ENCODE data around the gene PACS2. TPM values are rescaled to one million over a fixed set of nuclear protein-coding genes. Genes with fewer than 3 reads are reported as not detected.

Gene PACS2
- total RNA-seq, 3 donors from 2014 or later: 46.0 to 70.9 (median 67.8) TPM

DNA sequence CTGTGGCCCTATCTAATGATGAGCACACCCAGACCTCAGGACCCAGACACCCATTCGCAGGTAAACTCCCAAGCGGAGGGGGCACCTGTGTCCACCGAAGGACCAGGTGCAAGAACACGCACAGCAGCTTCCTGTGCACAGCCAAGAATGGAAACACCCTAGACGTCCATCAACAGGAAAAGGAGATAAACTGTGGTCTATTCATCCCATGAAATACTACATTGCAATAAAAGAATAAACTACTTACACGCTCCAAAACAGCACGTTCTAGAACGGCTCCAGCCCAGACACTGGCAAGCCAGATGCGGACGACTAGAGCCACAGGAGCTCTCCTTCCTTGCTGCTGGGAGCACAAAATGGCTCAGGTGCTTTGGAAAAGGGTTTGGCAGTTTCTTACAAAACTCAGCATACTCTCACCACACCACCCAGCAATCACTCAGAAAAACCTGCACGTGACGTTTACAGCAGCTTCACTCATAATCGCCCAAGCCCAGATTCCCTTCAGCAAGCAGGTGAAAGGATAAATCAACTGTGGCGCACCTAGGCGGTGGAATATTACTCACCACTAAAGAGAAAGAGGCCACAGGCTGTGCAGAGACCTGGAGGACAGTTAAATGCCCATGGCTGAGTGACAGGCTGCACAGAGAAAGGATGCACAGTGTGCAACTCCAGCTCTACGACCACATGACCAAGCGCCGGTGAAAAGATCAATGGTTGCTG lies 34.7 kb upstream of the PACS2 start:
- TF ChIP-seq, protein P1, sequence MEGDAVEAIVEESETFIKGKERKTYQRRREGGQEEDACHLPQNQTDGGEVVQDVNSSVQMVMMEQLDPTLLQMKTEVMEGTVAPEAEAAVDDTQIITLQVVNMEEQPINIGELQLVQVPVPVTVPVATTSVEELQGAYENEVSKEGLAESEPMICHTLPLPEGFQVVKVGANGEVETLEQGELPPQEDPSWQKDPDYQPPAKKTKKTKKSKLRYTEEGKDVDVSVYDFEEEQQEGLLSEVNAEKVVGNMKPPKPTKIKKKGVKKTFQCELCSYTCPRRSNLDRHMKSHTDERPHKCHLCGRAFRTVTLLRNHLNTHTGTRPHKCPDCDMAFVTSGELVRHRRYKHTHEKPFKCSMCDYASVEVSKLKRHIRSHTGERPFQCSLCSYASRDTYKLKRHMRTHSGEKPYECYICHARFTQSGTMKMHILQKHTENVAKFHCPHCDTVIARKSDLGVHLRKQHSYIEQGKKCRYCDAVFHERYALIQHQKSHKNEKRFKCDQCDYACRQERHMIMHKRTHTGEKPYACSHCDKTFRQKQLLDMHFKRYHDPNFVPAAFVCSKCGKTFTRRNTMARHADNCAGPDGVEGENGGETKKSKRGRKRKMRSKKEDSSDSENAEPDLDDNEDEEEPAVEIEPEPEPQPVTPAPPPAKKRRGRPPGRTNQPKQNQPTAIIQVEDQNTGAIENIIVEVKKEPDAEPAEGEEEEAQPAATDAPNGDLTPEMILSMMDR (IDR thresholded peaks at IDR 0.05): no peak
- TF ChIP-seq POLR2AphosphoS5 (IDR thresholded peaks at IDR 0.05): no peak
- no peak for TF ChIP-seq POLR2A (IDR thresholded peaks at IDR 0.05)
- H3K4me1 ChIP-seq: no peaks in the 10 kb centered on the region
- H3K9me3 ChIP-seq: no peaks in the 10 kb centered on the region
- no peaks in the 10 kb centered on the region for H3K36me3 ChIP-seq
- DNase-seq (ENCODE audit: low spot score in 2 of 2): no peak
- no peak overlapping the region for H3K4me3 ChIP-seq
- no peaks in the 10 kb centered on the region for H3K27me3 ChIP-seq
- no peak overlapping the region for H3K27ac ChIP-seq
- intact Hi-C loops (cut with DNase I; ENCODE audit: low total_unique reads): no loop called here

DNA sequence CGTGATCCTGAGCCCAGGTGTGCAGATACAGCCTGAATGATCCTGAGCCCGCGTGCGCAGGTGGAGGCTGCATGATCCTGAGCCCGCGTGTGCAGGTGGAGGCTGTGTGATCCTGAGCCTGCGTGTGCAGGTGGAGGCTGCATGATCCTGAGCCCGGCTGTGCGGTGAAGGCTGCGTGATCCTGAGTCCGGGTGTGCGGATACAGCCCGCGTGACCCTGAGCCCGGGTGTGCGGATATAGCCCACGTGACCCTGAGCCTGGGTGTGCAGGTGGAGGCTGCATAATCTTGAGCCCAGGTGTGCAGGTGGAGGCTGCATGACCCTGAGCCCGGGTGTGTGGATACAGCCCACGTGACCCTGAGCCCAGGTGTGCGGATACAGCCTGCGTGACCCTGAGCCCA lies 34.0 kb upstream of the PACS2 start:
- no peak for DNase-seq (ENCODE audit: low spot score in 2 of 2)
- no peaks in the 10 kb centered on the region for H3K27me3 ChIP-seq
- intact Hi-C loops (cut with DNase I; ENCODE audit: low total_unique reads): no loop called here
- H3K27ac ChIP-seq: no peak overlapping the region
- H3K9me3 ChIP-seq: no peaks in the 10 kb centered on the region
- TF ChIP-seq, protein P1 (IDR thresholded peaks at IDR 0.05): no peak
- no peak for TF ChIP-seq POLR2AphosphoS5 (IDR thresholded peaks at IDR 0.05)
- TF ChIP-seq POLR2A (IDR thresholded peaks at IDR 0.05): no peak
- H3K4me3 ChIP-seq: no peak overlapping the region
- no peaks in the 10 kb centered on the region for H3K4me1 ChIP-seq
- no peaks in the 10 kb centered on the region for H3K36me3 ChIP-seq

DNA sequence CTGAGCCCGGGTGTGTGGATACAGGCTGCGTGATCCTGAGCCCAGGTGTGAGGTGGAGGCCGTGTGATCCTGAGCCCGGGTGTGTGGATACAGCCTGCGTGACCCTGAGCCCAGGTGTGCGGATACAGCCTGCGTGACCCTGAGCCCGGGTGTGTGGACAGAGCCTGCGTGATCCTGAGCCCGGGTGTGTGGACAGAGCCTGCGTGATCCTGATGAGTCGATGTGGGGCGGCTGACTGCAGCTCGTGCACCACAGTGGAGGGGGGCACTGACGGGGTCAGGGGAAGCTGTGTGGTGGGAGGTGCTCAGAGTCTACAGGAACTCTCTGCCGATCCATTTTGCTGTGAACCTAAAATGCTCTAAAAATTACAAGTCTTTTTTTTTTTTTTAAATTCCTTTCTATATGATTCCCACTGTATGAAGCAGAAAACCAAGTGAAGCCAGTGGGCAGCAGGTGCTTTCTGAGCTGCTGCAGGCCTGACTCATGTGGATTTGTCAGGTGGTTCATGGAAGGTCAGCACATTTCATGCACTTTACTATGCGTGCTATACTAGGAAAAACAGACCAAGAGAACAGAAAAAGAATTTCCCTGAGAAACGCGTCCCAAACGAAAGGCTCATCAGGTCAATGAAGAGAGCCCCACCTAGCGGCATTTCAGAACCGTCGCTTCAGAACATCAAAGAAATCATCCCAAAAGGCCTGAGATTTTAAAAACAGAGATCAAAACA lies 33.0 kb upstream of the PACS2 start:
- Histone ChIP-seq H3K36me3 (no peaks in the 10 kb centered on the region), H3K4me3 (no peak overlapping the region), H3K27me3 (no peaks in the 10 kb centered on the region), H3K27ac (no peak overlapping the region), H3K9me3 (no peaks in the 10 kb centered on the region), H3K4me1 (no peaks in the 10 kb centered on the region)
- TF ChIP-seq POLR2A (IDR thresholded peaks at IDR 0.05): no peak
- no peak for TF ChIP-seq POLR2AphosphoS5 (IDR thresholded peaks at IDR 0.05)
- TF ChIP-seq, protein P1 (IDR thresholded peaks at IDR 0.05): peak in 2 of 3 donors; percentile 37 to 46
- intact Hi-C loops (cut with DNase I; ENCODE audit: low total_unique reads): no loop called here
- DNase-seq (ENCODE audit: low spot score in 2 of 2): no peak

DNA sequence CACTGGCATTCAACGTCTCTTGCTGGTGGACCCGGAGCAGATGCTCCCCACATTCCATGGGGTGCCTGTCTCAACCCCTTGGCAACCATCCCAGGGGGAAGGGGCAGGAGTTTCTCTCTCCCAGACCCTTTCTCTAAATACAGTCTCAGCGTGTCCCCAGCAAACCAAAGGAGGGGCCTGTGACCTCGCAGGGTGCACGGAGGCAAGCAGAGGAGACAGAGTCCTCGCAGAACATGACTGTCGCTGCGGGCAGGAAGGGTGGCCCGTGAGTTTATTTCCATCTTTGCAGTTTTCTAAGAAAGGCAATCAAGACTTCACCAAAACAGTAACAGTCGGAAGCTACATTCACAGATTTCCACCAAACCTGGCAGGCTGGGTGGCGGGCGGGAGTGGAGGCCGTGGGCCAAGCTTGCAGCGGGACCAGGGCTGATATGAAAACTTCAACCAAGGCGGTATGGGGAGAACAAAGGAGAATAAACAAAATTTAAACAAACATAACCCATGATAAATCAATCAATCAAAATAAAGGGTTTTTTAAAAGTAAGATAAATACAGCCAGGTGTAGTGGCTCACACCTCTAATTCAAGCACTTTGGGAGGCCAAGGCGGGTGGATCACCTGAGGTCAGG lies 32.3 kb upstream of the PACS2 start:
- intact Hi-C loops (cut with DNase I; ENCODE audit: low total_unique reads): no loop called here

More for the DNA sequence above, 32.3 kb upstream of the PACS2 start:
- Histone ChIP-seq H3K4me1 (no peaks in the 10 kb centered on the region), H3K36me3 (no peaks in the 10 kb centered on the region), H3K27me3 (no peaks in the 10 kb centered on the region), H3K9me3 (no peaks in the 10 kb centered on the region), H3K4me3 (no peak overlapping the region), H3K27ac (no peak overlapping the region)
- DNase-seq (ENCODE audit: low spot score in 2 of 2): no peak
- TF ChIP-seq POLR2A (IDR thresholded peaks at IDR 0.05) (no peak), POLR2AphosphoS5 (IDR thresholded peaks at IDR 0.05) (no peak)
- TF ChIP-seq, protein P1 (IDR thresholded peaks at IDR 0.05): no peak

Data from breast epithelium (tissue), 4 donors.